Measurements from ENCODE around the gene JPH4. TPM values are rescaled to one million over a fixed set of nuclear protein-coding genes. Genes with fewer than 3 reads are reported as not detected.

JPH4 gene
- total RNA-seq, 2 experiments from 2014 or later: not detected

DNA sequence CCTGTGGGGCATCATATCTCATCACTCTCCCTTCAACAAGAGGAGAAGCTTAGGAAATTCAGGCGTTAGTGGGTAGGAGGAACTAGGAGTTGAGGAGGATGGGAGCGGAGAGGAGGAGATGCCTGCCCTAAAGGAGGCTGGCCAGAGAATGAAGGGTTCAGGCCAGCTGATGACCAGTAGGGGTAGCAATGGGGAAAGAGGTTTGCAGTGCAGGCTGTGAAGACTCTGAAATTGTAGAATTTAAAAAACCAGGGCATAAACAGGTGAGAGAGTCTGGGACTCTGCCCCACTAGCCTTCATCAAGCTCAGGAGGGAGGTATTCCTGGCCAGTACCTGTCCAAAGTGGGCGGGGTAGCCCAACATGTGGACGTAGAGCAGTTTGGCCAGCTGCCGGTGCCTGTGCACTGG, 11.8 kb downstream of the JPH4 start:
- TF ChIP-seq, protein P1, sequence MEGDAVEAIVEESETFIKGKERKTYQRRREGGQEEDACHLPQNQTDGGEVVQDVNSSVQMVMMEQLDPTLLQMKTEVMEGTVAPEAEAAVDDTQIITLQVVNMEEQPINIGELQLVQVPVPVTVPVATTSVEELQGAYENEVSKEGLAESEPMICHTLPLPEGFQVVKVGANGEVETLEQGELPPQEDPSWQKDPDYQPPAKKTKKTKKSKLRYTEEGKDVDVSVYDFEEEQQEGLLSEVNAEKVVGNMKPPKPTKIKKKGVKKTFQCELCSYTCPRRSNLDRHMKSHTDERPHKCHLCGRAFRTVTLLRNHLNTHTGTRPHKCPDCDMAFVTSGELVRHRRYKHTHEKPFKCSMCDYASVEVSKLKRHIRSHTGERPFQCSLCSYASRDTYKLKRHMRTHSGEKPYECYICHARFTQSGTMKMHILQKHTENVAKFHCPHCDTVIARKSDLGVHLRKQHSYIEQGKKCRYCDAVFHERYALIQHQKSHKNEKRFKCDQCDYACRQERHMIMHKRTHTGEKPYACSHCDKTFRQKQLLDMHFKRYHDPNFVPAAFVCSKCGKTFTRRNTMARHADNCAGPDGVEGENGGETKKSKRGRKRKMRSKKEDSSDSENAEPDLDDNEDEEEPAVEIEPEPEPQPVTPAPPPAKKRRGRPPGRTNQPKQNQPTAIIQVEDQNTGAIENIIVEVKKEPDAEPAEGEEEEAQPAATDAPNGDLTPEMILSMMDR (conservative IDR thresholded peaks at IDR 0.05; ENCODE audit: low read length): no peak; the same call in 1 of the 2 replicates
- TF ChIP-seq EZH2phosphoT487 (IDR thresholded peaks at IDR 0.05; ENCODE audit: borderline replicate concordance, low read depth, low read length): no peak
- Histone ChIP-seq H3K79me2 (ENCODE audit: insufficient read depth, low read depth, low read length) (peaks cover 9% of the 10 kb centered on the region; the same call in 1 of the 2 replicates), H3K9me2 (ENCODE audit: insufficient read depth, low read length) (no peaks in the 10 kb centered on the region), H3K4me3 (ENCODE audit: low read depth, low read length, poor library complexity, severe bottlenecking) (peak overlapping the region; percentile 85), H4K20me1 (ENCODE audit: insufficient read depth, low read length) (no peaks in the 10 kb centered on the region; the same call in 1 of the 2 replicates), H3K9me3 (ENCODE audit: low read length) (no peaks in the 10 kb centered on the region), H3K4me2 (ENCODE audit: low read length) (peak overlapping the region; percentile 96), H3K36me3 (ENCODE audit: insufficient read depth, low read length) (peaks cover 45% of the 10 kb centered on the region), H3K4me1 (ENCODE audit: insufficient read depth, low read length, poor library complexity, severe bottlenecking) (peaks cover 29% of the 10 kb centered on the region), H3K27ac (ENCODE audit: low read depth, low read length, poor library complexity, severe bottlenecking) (peak overlapping the region; percentile 55), H2AFZ (ENCODE audit: low read length) (peak overlapping the region; percentile 53; the same call in 1 of the 2 replicates)
- DNase-seq (ENCODE audit: low spot score): no peak
- ChIA-PET CTCF (ENCODE audit: unreplicated experiment) (interaction anchor here (0.7 kb wide), 1 partner anchor 8 kb away, joined by 3 read pairs; no protein-coding TSS in a partner anchor), POLR2A (interaction anchor here (0.8 to 1.7 kb wide), 5 partner anchors 10 to 527 kb away, joined by 3 to 9 read pairs (median 3); partner anchors contain the start of gene PCK2)
- intact Hi-C loops (cut with micrococcal nuclease; ENCODE audit: unreplicated experiment): loop anchor here (10.0 kb wide), 1 partner anchor 798 kb away; the partner anchor contains the start of gene NFATC4
- BruUV-seq (replicated peaks): no TSS peak

DNA sequence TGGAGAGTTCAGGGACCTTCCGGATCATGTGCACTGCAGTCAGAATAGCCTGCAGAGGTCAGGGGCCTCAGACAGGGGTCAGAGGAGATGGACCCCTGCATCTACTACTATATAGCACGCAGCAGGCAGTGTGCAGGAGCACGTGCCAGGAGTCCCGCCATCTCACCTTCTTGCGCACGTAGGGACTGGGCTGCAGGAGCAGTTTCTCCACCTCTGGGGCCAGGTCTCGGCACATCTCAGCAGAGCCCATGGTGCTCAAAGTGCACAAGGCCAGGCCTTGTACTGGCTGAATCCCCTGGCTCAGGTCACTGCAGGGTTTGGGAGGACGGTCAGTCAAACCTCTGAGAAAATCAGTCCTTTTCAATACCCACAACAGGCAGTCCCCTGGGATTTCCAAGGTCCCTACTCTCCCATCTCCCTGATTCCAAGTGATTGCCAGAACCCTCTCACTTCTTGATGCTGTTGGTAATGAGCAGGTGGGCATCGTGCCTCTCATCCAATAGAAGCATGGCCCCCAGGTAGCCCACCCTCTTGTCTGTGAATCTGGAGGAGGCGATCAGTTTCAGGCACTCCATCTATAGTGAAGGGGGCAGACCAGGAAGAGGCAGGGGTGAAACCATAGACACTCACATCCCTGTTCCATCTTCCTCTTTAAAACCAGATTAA, 12.3 kb downstream of the JPH4 start:
- intact Hi-C loops (cut with micrococcal nuclease; ENCODE audit: unreplicated experiment): loop anchor here (10.0 kb wide), 1 partner anchor 799 kb away; the partner anchor contains the start of gene NFATC4

More for the DNA sequence above, 12.3 kb downstream of the JPH4 start:
- peaks cover 9% of the 10 kb centered on the region; the same call in 1 of the 2 replicates for H3K79me2 ChIP-seq (ENCODE audit: insufficient read depth, low read depth, low read length)
- no peaks in the 10 kb centered on the region for H3K9me2 ChIP-seq (ENCODE audit: insufficient read depth, low read length)
- no peak for DNase-seq (ENCODE audit: low spot score)
- TF ChIP-seq, protein P1 (conservative IDR thresholded peaks at IDR 0.05; ENCODE audit: low read length): no peak
- TF ChIP-seq EZH2phosphoT487 (IDR thresholded peaks at IDR 0.05; ENCODE audit: borderline replicate concordance, low read depth, low read length): no peak
- POLR2A ChIA-PET: interaction anchor here (1.1 to 1.7 kb wide), 3 partner anchors 9 to 91 kb away, joined by 3 to 9 read pairs (median 3); no protein-coding TSS in a partner anchor
- no peaks in the 10 kb centered on the region for H3K9me3 ChIP-seq (ENCODE audit: low read length)
- H3K4me3 ChIP-seq (ENCODE audit: low read depth, low read length, poor library complexity, severe bottlenecking): peak overlapping the region; percentile 85
- no peak overlapping the region for H3K27ac ChIP-seq (ENCODE audit: low read depth, low read length, poor library complexity, severe bottlenecking)
- H4K20me1 ChIP-seq (ENCODE audit: insufficient read depth, low read length): no peaks in the 10 kb centered on the region; the same call in 1 of the 2 replicates
- peak overlapping the region; percentile 96 for H3K4me2 ChIP-seq (ENCODE audit: low read length)
- CTCF ChIA-PET (ENCODE audit: unreplicated experiment): no interaction called here
- H3K4me1 ChIP-seq (ENCODE audit: insufficient read depth, low read length, poor library complexity, severe bottlenecking): peaks cover 29% of the 10 kb centered on the region
- H2AFZ ChIP-seq (ENCODE audit: low read length): no peak overlapping the region
- peaks cover 50% of the 10 kb centered on the region for H3K36me3 ChIP-seq (ENCODE audit: insufficient read depth, low read length)
- BruUV-seq (replicated peaks): TSS peak; percentile 38

Measured in OCI-LY7 (cell line).